Measurements from ENCODE around the gene MSL2. TPM values are rescaled to one million over a fixed set of nuclear protein-coding genes. Genes with fewer than 3 reads are reported as not detected.
"Not testable (repeated sequence)": the region's sequence is repeated elsewhere in the genome, so short reads cannot be mapped to it uniquely, and the experiment has no call there.

Gene MSL2
- total RNA-seq, 2 experiments from 2014 or later, result 27.1 to 55.6 TPM

GRCh38 chr3:136122006-136122405, 74.1 kb downstream of the MSL2 start:
- Histone ChIP-seq H3K27ac (ENCODE audit: low read depth, low read length, poor library complexity, severe bottlenecking) (no peak overlapping the region), H3K9me3 (ENCODE audit: low read length) (no peaks in the 10 kb centered on the region), H4K20me1 (ENCODE audit: insufficient read depth, low read length) (no peaks in the 10 kb centered on the region), H3K9me2 (ENCODE audit: insufficient read depth, low read length) (no peaks in the 10 kb centered on the region), H3K4me1 (ENCODE audit: insufficient read depth, low read length, poor library complexity, severe bottlenecking) (peaks cover 4% of the 10 kb centered on the region), H2AFZ (ENCODE audit: low read length) (no peak overlapping the region), H3K79me2 (ENCODE audit: insufficient read depth, low read depth, low read length) (no peaks in the 10 kb centered on the region), H3K4me3 (ENCODE audit: low read depth, low read length, poor library complexity, severe bottlenecking) (no peak overlapping the region), H3K36me3 (ENCODE audit: insufficient read depth, low read length) (no peaks in the 10 kb centered on the region), H3K4me2 (ENCODE audit: low read length) (no peak overlapping the region)
- ChIA-PET CTCF (ENCODE audit: unreplicated experiment) (no interaction called here), POLR2A (interaction anchor here (0.6 to 1.1 kb wide), 2 partner anchors 29 to 894 kb away, joined by 3 read pairs; no protein-coding TSS in a partner anchor)
- DNase-seq (ENCODE audit: low spot score), result no peak
- intact Hi-C loops (cut with micrococcal nuclease; ENCODE audit: unreplicated experiment), result no loop called here
- BruUV-seq (replicated peaks), result no TSS peak
- TF ChIP-seq CTCF (conservative IDR thresholded peaks at IDR 0.05; ENCODE audit: low read length), result no peak
- TF ChIP-seq EZH2phosphoT487 (IDR thresholded peaks at IDR 0.05; ENCODE audit: borderline replicate concordance, low read depth, low read length), result no peak

GRCh38 chr3:136120373-136121348, 75.5 kb downstream of the MSL2 start:
- Histone ChIP-seq H3K79me2 (ENCODE audit: insufficient read depth, low read depth, low read length) (no peaks in the 10 kb centered on the region), H3K36me3 (ENCODE audit: insufficient read depth, low read length) (no peaks in the 10 kb centered on the region), H3K9me3 (ENCODE audit: low read length) (no peaks in the 10 kb centered on the region), H3K4me1 (ENCODE audit: insufficient read depth, low read length, poor library complexity, severe bottlenecking) (peaks cover 4% of the 10 kb centered on the region), H3K27ac (ENCODE audit: low read depth, low read length, poor library complexity, severe bottlenecking) (no peak overlapping the region), H4K20me1 (ENCODE audit: insufficient read depth, low read length) (no peaks in the 10 kb centered on the region), H3K9me2 (ENCODE audit: insufficient read depth, low read length) (no peaks in the 10 kb centered on the region), H3K4me2 (ENCODE audit: low read length) (no peak overlapping the region), H3K4me3 (ENCODE audit: low read depth, low read length, poor library complexity, severe bottlenecking) (no peak overlapping the region), H2AFZ (ENCODE audit: low read length) (no peak overlapping the region)
- intact Hi-C loops (cut with micrococcal nuclease; ENCODE audit: unreplicated experiment), result no loop called here
- no peak for DNase-seq (ENCODE audit: low spot score)
- BruUV-seq (replicated peaks), result no TSS peak
- CTCF ChIA-PET (ENCODE audit: unreplicated experiment), result no interaction called here
- POLR2A ChIA-PET, result interaction anchor here (0.7 to 1.1 kb wide), 4 partner anchors 30 to 902 kb away, joined by 3 to 4 read pairs (median 3); no protein-coding TSS in a partner anchor
- TF ChIP-seq CTCF (conservative IDR thresholded peaks at IDR 0.05; ENCODE audit: low read length), result no peak
- no peak for TF ChIP-seq EZH2phosphoT487 (IDR thresholded peaks at IDR 0.05; ENCODE audit: borderline replicate concordance, low read depth, low read length)

DNA sequence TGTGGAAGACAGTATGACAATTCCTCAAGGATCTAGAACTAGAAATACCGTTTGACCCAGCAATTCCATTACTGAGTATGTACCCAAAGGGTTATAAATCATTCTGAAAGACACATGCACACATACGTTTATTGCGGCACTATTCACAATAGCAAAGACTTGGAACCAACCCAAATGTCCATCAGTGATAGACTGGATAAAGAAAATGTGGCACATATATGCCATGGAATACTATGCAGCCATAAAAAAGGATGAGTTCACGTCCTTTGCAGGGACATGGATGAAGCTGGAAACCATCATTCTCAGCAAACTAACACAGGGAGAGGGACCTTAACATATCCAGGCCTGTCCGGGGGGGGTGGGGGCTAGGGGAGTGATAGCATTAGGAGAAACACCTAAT, 76.4 kb downstream of the MSL2 start:
- CTCF ChIA-PET (ENCODE audit: unreplicated experiment); H3K79me2 ChIP-seq (ENCODE audit: insufficient read depth, low read depth, low read length); H3K4me3 ChIP-seq (ENCODE audit: low read depth, low read length, poor library complexity, severe bottlenecking); H3K27ac ChIP-seq (ENCODE audit: low read depth, low read length, poor library complexity, severe bottlenecking); H2AFZ ChIP-seq (ENCODE audit: low read length); POLR2A ChIA-PET; H4K20me1 ChIP-seq (ENCODE audit: insufficient read depth, low read length); H3K9me3 ChIP-seq (ENCODE audit: low read length); H3K36me3 ChIP-seq (ENCODE audit: insufficient read depth, low read length); intact Hi-C loops (cut with micrococcal nuclease; ENCODE audit: unreplicated experiment); H3K9me2 ChIP-seq (ENCODE audit: insufficient read depth, low read length); H3K4me2 ChIP-seq (ENCODE audit: low read length); DNase-seq (ENCODE audit: low spot score); H3K4me1 ChIP-seq (ENCODE audit: insufficient read depth, low read length, poor library complexity, severe bottlenecking); BruUV-seq (replicated peaks): not testable (repeated sequence)

DNA sequence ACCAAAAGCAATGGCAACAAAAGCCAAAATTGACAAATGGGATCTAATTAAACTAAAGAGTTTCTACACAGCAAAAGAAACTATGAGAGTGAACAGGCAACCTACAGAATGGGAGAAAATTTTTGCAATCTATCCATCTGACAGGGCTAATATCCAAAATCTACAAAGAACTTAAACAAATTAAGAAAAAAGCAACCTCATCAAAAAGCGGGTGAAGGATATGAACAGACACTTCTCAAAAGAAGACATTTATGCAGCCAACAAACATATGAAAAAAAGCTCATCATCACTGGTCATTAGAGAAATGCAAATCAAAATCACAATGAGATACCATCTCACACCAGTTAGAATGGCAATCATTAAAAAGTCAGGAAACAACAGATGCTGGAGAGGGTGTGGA, 76.8 kb downstream of the MSL2 start:
- H3K9me3 ChIP-seq (ENCODE audit: low read length); POLR2A ChIA-PET; CTCF ChIA-PET (ENCODE audit: unreplicated experiment); H3K27ac ChIP-seq (ENCODE audit: low read depth, low read length, poor library complexity, severe bottlenecking); DNase-seq (ENCODE audit: low spot score); H3K4me3 ChIP-seq (ENCODE audit: low read depth, low read length, poor library complexity, severe bottlenecking); BruUV-seq (replicated peaks); H2AFZ ChIP-seq (ENCODE audit: low read length); H4K20me1 ChIP-seq (ENCODE audit: insufficient read depth, low read length); H3K4me2 ChIP-seq (ENCODE audit: low read length); H3K79me2 ChIP-seq (ENCODE audit: insufficient read depth, low read depth, low read length); intact Hi-C loops (cut with micrococcal nuclease; ENCODE audit: unreplicated experiment); H3K9me2 ChIP-seq (ENCODE audit: insufficient read depth, low read length); H3K4me1 ChIP-seq (ENCODE audit: insufficient read depth, low read length, poor library complexity, severe bottlenecking); H3K36me3 ChIP-seq (ENCODE audit: insufficient read depth, low read length): not testable (repeated sequence)

All from OCI-LY7 (cell line).